Gastrocnemius medialis (tissue), 4 donors: Measurements from ENCODE around the gene RNF169. TPM values are rescaled to one million over a fixed set of nuclear protein-coding genes. Genes with fewer than 3 reads are reported as not detected.

ENCODE experiments used
- ATAC-seq, 2 donors: fragments of 150-250 bp; one replicate each; pipeline ENCODE4 v1.9.1; 2016
- DNase-seq, 2 donors: peaks; one replicate each; pipeline ENCODE4 v3.0.0-alpha.2; 2019
- H3K27ac ChIP-seq, 4 donors: fragments of 200-600 bp; sonication (generic); 1 replicate in 1 of 4; 2 replicates in 3 of 4; pipeline ENCODE4 v1.5.1; 2016 to 2018; ENCODE audit warnings: mild to moderate bottlenecking in 2 of 4, moderate library complexity in 1 of 4
- H3K27me3 ChIP-seq, 3 donors: fragments of 200-600 bp; sonication (generic) in 2 of 3; 1 replicate in 1 of 3; 2 replicates in 2 of 3; pipeline versions ENCODE4 v1.5.1 to v1.6.0; 2016 to 2019; ENCODE audit warnings: mild to moderate bottlenecking in 1 of 3, moderate library complexity in 1 of 3
- H3K36me3 ChIP-seq, 2 donors: fragments of 200-600 bp; sonication (generic) in 1 of 2; one replicate each; pipeline ENCODE4 v1.5.1; 2017 to 2018
- H3K4me1 ChIP-seq, 2 donors: fragments of 200-600 bp; sonication (generic) in 1 of 2; one replicate each; pipeline ENCODE4 v1.5.1; 2016 to 2017; ENCODE audit warnings: mild to moderate bottlenecking in 2 of 2
- H3K4me3 ChIP-seq, 4 donors: fragments of 200-600 bp; sonication (generic) in 3 of 4; 1 replicate in 1 of 4; 2 replicates in 3 of 4; pipeline ENCODE4 v1.5.1; 2016 to 2019; ENCODE audit warnings: mild to moderate bottlenecking in 2 of 4
- H3K9me3 ChIP-seq, 3 donors: fragments of 200-600 bp; sonication (generic) in 2 of 3; 1 replicate in 1 of 3; 2 replicates in 2 of 3; pipeline ENCODE4 v1.5.1; 2016 to 2019
- POLR2A ChIP-seq, 2 donors: fragments of 450-650 bp; IDR thresholded peaks; one replicate each; pipeline ENCODE4 v1.6.1; 2017; ENCODE audit warnings: antibody characterized with exemption in 2 of 2, mild to moderate bottlenecking in 2 of 2, moderate library complexity in 2 of 2
- in situ Hi-C, 4 donors: fragments of 200-750 bp; cut with MboI; loops; one replicate each; pipeline versions ENCODE4 v1.15.0 to v1.8.0; 2017; ENCODE audit warnings: low sequenced_read_pairs in 4 of 4
- intact Hi-C: fragments of 100-400 bp; cut with DNase I; formaldehyde crosslinking; loops from one replicate; pipeline ENCODE4 v1.15.1; 2023; ENCODE audit warnings: low total_unique reads
- microRNA-seq, 2 donors: library from miRNA; unstranded; fragments of <30 nt; microRNA quantifications; one replicate each; pipeline ENCODE4, GENCODE V29; 2016; ENCODE audit warnings: borderline replicate concordance in 2 of 2
- total RNA-seq, 4 donors: library from RNA; depleted of rRNA; stranded (reverse); fragments of >200 nt; gene quantifications; one replicate each; pipeline versions ENCODE4 v1.1.0 to v1.2.3, GENCODE V29; 2016
- TF ChIP-seq, protein P1 (sequence below), 5 experiments: fragments of 450-650 bp in 3 of 5; fragments of 200-600 bp in 2 of 5; sonication (generic) in 2 of 5; IDR thresholded peaks in 4 of 5; conservative IDR thresholded peaks in 1 of 5; 1 replicate in 4 of 5; 2 replicates in 1 of 5; pipeline ENCODE4 v1.5.1; 2016 to 2019; ENCODE audit warnings: antibody characterized with exemption in 5 of 5, mild to moderate bottlenecking in 3 of 5, moderate library complexity in 3 of 5

RNF169 gene
- total RNA-seq, 4 donors from 2014 or later, result 17.1 to 25.2 (median 21.0) TPM

DNA sequence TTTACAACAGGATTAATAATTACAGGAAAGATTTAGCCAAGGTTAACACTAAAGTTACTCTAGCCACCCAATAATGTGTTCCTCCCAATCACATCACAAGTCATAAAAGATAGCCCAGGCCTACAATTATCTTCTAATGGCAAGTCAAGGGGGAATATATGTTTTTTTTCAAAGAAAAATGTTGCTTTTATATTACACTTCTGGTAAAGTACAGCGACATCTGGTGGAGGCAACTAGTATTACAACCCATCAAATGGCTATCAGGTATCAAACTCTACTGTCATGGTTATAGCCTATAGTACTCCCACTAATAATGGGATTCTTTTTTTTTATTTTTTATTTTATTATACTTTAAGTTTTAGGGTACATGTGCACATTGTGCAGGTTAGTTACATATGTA is 128.5 kb downstream of the RNF169 start:
- peaks cover 0 to 4% (median 0%) of the 10 kb centered on the region in 3 donors for H3K9me3 ChIP-seq
- H3K36me3 ChIP-seq, result peaks cover 0 to 39% of the 10 kb centered on the region in 2 donors

More for the DNA sequence above, 128.5 kb downstream of the RNF169 start:
- intact Hi-C loops, result no loop called here
- no peaks in the 10 kb centered on the region for H3K4me1 ChIP-seq
- ATAC-seq (no peak), DNase-seq (no peak)
- H3K27me3 ChIP-seq, result no peaks in the 10 kb centered on the region
- in situ Hi-C loops, result no loop called here
- no peak for TF ChIP-seq POLR2A (IDR thresholded peaks at IDR 0.05)
- TF ChIP-seq, protein P1, sequence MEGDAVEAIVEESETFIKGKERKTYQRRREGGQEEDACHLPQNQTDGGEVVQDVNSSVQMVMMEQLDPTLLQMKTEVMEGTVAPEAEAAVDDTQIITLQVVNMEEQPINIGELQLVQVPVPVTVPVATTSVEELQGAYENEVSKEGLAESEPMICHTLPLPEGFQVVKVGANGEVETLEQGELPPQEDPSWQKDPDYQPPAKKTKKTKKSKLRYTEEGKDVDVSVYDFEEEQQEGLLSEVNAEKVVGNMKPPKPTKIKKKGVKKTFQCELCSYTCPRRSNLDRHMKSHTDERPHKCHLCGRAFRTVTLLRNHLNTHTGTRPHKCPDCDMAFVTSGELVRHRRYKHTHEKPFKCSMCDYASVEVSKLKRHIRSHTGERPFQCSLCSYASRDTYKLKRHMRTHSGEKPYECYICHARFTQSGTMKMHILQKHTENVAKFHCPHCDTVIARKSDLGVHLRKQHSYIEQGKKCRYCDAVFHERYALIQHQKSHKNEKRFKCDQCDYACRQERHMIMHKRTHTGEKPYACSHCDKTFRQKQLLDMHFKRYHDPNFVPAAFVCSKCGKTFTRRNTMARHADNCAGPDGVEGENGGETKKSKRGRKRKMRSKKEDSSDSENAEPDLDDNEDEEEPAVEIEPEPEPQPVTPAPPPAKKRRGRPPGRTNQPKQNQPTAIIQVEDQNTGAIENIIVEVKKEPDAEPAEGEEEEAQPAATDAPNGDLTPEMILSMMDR (IDR thresholded peaks at IDR 0.05 in 4 of 5, conservative IDR thresholded peaks at IDR 0.05 in 1 of 5), result peak; percentile 22 to 44 (median 33)
- no peak overlapping the region for H3K4me3 ChIP-seq
- no peak overlapping the region for H3K27ac ChIP-seq

Small RNAs within 50 kb of the gene (microRNA-seq; reads per million reads assigned to microRNA genes)
- 0 reads per million in 2 donors for gene MIR4696

Other genes starting within 250 kb of the RNF169 start
- gene POLD3, start 156.3 kb upstream of the RNF169 start, total RNA-seq, result 1 to 10 TPM; 4.6 to 6.4 (median 5.8) TPM
- under 1 TPM in 1 of 4 donors, not detected in 3; 0.20 TPM for gene CHRDL2, start 17.4 kb upstream of the RNF169 start, total RNA-seq
- 10 to 100 TPM in 1 of 4 donors, 1 to 10 TPM in 3; 7.8 to 16.8 (median 8.8) TPM for gene XRRA1, start 200.2 kb downstream of the RNF169 start, total RNA-seq
- 10 to 100 TPM; 16.9 to 38.3 (median 22.8) TPM for gene SPCS2, start 200.4 kb downstream of the RNF169 start, total RNA-seq
- gene NEU3, start 240.1 kb downstream of the RNF169 start, total RNA-seq, result 10 to 100 TPM; 11.0 to 20.6 (median 18.3) TPM